Suprapubic skin (tissue), 3 donors: ENCODE measurements around the gene TMEM163.

ENCODE experiments used
- POLR2A ChIP-seq, 2 donors: fragments of 450-650 bp; IDR thresholded peaks; one replicate each; pipeline ENCODE4 v1.6.1; 2017; ENCODE audit warnings: antibody characterized with exemption in 2 of 2, mild to moderate bottlenecking in 2 of 2, moderate library complexity in 2 of 2
- TF ChIP-seq, protein P1 (sequence below), 2 donors: fragments of 200-600 bp in 1 of 2; fragments of 450-650 bp in 1 of 2; sonication (generic) in 1 of 2; IDR thresholded peaks; one replicate each; pipeline ENCODE4 v1.5.1; 2016 to 2019; ENCODE audit warnings: antibody characterized with exemption in 2 of 2, mild to moderate bottlenecking in 1 of 2, moderate library complexity in 1 of 2

DNA sequence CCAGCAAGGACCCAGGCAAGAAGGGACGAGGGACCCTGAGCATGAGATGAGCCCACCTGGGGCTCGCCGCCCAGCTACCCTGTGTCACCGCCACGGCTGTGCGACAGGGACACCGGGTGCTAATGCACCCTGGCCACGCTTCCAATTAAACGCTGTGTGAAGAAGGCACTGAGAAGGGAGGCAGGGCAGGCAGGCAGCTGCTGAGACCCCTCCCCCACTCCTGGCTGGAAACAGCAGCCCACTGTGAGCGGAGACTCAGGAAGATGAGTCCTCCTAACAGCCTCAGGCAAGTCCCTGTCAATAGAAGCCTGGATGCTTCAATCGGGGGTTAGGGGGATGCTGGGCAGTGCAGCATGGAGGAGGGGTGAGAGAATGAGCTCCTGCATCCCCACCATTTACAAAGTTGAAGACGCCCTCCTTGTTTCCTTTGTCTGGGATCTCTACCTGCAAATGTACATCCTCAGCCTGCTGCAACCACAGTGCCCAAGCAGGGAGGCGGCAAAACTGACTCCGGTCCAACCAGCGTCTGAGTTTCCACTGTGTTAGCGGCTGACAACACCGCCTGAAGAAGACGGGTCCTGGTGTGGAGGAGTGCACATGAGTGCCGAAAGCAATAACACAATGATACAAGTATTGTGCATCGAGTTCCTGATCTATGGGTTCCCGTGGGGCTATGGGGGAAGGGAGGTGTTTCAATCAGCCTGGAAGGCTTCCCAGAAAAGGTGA lies 12.8 kb downstream of the TMEM163 start:
- no peak for TF ChIP-seq POLR2A (IDR thresholded peaks at IDR 0.05)
- TF ChIP-seq, protein P1, sequence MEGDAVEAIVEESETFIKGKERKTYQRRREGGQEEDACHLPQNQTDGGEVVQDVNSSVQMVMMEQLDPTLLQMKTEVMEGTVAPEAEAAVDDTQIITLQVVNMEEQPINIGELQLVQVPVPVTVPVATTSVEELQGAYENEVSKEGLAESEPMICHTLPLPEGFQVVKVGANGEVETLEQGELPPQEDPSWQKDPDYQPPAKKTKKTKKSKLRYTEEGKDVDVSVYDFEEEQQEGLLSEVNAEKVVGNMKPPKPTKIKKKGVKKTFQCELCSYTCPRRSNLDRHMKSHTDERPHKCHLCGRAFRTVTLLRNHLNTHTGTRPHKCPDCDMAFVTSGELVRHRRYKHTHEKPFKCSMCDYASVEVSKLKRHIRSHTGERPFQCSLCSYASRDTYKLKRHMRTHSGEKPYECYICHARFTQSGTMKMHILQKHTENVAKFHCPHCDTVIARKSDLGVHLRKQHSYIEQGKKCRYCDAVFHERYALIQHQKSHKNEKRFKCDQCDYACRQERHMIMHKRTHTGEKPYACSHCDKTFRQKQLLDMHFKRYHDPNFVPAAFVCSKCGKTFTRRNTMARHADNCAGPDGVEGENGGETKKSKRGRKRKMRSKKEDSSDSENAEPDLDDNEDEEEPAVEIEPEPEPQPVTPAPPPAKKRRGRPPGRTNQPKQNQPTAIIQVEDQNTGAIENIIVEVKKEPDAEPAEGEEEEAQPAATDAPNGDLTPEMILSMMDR (IDR thresholded peaks at IDR 0.05), result no peak
